MCF 10A (cell line): ENCODE data around the gene FGGY. TPM values are rescaled to one million over a fixed set of nuclear protein-coding genes. Genes with fewer than 3 reads are reported as not detected.
A peak's percentile ranks its signal among the peaks of the same experiment; 100 is the strongest.

Source experiments
- BruUV-seq: library from RNA; stranded (reverse); fragments of 400-500 nt; replicated peaks from 2 replicates; lab custom pipeline; 2021; lab: Mats Ljungman, UMichigan
- CTCF ChIA-PET: fragments of 300-600 bp; sonication (Branson Sonifier 250); formaldehyde crosslinking; extraction: SDS; loops from one replicate; lab custom pipeline; 2021; ENCODE audit warnings: antibody characterized with exemption, inconsistent platforms; lab: Yijun Ruan, JAX
- POLR2A ChIA-PET: fragments of 300-600, 350-650 bp; sonication (Branson Sonifier 250); formaldehyde crosslinking; extraction: SDS; loops from one replicate; lab custom pipeline; 2020; ENCODE audit warnings: antibody characterized with exemption, inconsistent platforms; lab: Yijun Ruan, JAX
- DNase-seq: peaks from one replicate; pipeline ENCODE4 v3.0.0-alpha.2; 2018; ENCODE audit not compliant: unreplicated experiment
- H3K27ac Mint-ChIP-seq: one replicate; pipeline ENCODE4 v1.8.0; 2022; ENCODE audit warnings: mild to moderate bottlenecking, low read depth, mixed read lengths; ENCODE audit not compliant: unreplicated experiment
- H3K27me3 Mint-ChIP-seq: one replicate; pipeline ENCODE4 v1.8.0; 2022; ENCODE audit warnings: mixed read lengths; ENCODE audit not compliant: insufficient read depth, unreplicated experiment
- H3K36me3 Mint-ChIP-seq: one replicate; pipeline ENCODE4 v1.8.0; 2022; ENCODE audit warnings: mild to moderate bottlenecking, moderate library complexity, mixed read lengths; ENCODE audit not compliant: insufficient read depth, unreplicated experiment
- H3K4me1 Mint-ChIP-seq: one replicate; pipeline ENCODE4 v1.8.0; 2022; ENCODE audit warnings: mixed read lengths; ENCODE audit not compliant: insufficient read depth, unreplicated experiment
- H3K4me3 Mint-ChIP-seq: one replicate; pipeline ENCODE4 v1.8.0; 2022; ENCODE audit warnings: mild to moderate bottlenecking, moderate library complexity, mixed read lengths; ENCODE audit not compliant: unreplicated experiment
- H3K9me3 Mint-ChIP-seq: one replicate; pipeline ENCODE4 v1.8.0; 2022; ENCODE audit warnings: mixed read lengths; ENCODE audit not compliant: unreplicated experiment
- intact Hi-C: fragments of 100-400 bp; cut with micrococcal nuclease; formaldehyde crosslinking; loops from 2 replicates; pipeline ENCODE4 v1.14.1; 2022
- total RNA-seq: library from RNA; stranded (reverse); gene quantifications from 2 replicates; pipeline ENCODE4 v1.2.3, GENCODE V29; 2022
- TF ChIP-seq, protein P1 (sequence below): fragments of 200-600 bp; IDR thresholded peaks from one replicate; pipeline ENCODE4 v1.8.0; 2022; ENCODE audit warnings: antibody characterized with exemption, mild to moderate bottlenecking; ENCODE audit not compliant: unreplicated experiment

FGGY gene
- total RNA-seq, 1 experiment from 2014 or later = 10.6 TPM

DNA sequence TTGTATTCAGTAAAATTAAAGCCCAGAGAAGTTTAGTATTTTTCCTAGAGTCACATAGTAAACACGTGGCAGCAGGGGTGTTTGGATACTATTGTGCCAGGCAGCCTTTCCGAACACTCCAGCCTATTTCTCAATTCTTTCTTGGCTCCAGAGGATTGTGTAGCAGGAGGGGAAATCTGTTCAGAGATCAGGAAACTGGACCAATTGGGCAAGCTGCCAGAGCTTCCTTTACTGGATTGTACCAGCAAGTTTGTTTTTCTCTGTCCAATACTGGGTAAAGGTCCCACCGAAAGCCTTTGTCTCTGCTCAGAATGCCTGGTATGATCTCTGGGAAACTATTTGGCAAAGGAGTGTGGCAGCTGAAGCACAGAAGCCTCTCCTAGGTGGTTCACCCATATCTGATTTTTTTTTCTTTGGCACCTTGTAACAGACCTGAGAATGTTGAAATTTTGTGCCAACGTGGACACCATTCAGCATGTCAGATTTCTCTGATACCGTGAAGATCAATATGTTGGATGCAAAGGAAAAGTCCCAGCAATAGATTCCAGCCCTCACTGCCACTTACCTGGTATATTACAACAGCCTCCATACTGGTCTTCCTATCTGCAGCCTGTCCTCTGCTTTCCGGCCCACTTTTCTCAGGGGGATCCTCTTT, 126.2 kb downstream of the FGGY start:
- ChIA-PET POLR2A (interaction anchor here (0.6 to 1.5 kb wide), 8 partner anchors 9 to 281 kb away, joined by 3 to 4 read pairs (median 3); no protein-coding TSS in a partner anchor), CTCF (interaction anchor here (0.6 kb wide), 1 partner anchor 276 kb away, joined by 3 read pairs; no protein-coding TSS in a partner anchor)
- peak overlapping the region; percentile 59 for H3K27ac Mint-ChIP-seq
- TF ChIP-seq, protein P1, sequence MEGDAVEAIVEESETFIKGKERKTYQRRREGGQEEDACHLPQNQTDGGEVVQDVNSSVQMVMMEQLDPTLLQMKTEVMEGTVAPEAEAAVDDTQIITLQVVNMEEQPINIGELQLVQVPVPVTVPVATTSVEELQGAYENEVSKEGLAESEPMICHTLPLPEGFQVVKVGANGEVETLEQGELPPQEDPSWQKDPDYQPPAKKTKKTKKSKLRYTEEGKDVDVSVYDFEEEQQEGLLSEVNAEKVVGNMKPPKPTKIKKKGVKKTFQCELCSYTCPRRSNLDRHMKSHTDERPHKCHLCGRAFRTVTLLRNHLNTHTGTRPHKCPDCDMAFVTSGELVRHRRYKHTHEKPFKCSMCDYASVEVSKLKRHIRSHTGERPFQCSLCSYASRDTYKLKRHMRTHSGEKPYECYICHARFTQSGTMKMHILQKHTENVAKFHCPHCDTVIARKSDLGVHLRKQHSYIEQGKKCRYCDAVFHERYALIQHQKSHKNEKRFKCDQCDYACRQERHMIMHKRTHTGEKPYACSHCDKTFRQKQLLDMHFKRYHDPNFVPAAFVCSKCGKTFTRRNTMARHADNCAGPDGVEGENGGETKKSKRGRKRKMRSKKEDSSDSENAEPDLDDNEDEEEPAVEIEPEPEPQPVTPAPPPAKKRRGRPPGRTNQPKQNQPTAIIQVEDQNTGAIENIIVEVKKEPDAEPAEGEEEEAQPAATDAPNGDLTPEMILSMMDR = no peak
- H3K36me3 Mint-ChIP-seq = no peaks in the 10 kb centered on the region
- peaks cover 5% of the 10 kb centered on the region for H3K9me3 Mint-ChIP-seq
- intact Hi-C loops = no loop called here
- H3K4me3 Mint-ChIP-seq = no peak overlapping the region
- no TSS peak for BruUV-seq
- peak; percentile 85 for DNase-seq
- peaks cover 26% of the 10 kb centered on the region for H3K4me1 Mint-ChIP-seq
- no peaks in the 10 kb centered on the region for H3K27me3 Mint-ChIP-seq

DNA sequence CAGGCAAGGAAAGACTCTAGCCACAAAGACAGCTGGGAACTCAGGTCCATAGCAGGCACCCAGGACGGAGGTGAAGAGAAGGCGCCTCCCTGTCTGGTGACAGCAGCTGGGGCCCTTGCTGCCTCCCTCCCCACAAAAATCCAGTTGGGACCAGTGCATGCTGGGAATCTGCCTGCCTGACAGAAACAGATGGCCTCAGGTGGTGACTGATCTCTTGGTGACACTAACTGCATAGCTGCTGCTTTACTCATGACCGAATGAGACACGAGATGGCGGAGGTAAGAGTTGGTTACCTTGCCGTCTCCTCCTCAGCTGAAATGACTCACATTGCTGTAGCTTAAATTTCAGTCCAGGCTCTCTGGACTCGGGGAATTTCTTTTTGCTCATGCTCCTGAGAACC, 130.3 kb downstream of the FGGY start:
- H3K27me3 Mint-ChIP-seq = no peaks in the 10 kb centered on the region
- H3K4me1 Mint-ChIP-seq = peaks cover 38% of the 10 kb centered on the region
- peak overlapping the region; percentile 35 for H3K4me3 Mint-ChIP-seq
- H3K27ac Mint-ChIP-seq = peak overlapping the region; percentile 71
- DNase-seq = peak; percentile 70
- ChIA-PET POLR2A (interaction anchor here (0.5 to 5.5 kb wide), 16 partner anchors 18 to 675 kb away, joined by 3 to 39 read pairs (median 4); no protein-coding TSS in a partner anchor), CTCF (interaction anchor here (0.6 to 1.4 kb wide), 6 partner anchors 15 to 248 kb away, joined by 3 to 6 read pairs (median 3); no protein-coding TSS in a partner anchor)
- H3K36me3 Mint-ChIP-seq = no peaks in the 10 kb centered on the region
- TF ChIP-seq, protein P1 = no peak
- BruUV-seq = no TSS peak
- intact Hi-C loops = loop anchor here (5.0 kb wide), 2 partner anchors 130 to 645 kb away; partner anchors contain the start of genes FGGY and JUN
- no peaks in the 10 kb centered on the region for H3K9me3 Mint-ChIP-seq

DNA sequence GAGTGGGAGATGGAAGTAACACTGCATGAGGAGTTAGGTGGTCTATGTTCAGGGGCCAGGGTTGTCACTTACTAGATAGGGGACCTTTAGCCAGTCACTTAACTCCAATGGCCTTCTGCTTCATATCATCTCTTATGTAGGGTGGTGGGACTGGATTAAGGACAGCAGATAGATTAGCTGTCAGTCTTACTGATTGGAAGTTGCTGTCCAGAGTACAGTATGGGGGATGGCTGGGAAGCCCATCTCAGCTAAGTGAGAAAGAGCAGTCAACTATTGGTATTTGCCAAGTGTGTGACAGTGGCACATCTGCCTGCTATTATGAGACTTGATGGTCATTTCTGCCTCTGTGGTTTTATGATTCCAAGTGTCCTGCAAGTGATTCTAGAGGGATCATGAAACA, 130.9 kb downstream of the FGGY start:
- intact Hi-C loops = loop anchor here (5.0 kb wide), 2 partner anchors 130 to 645 kb away; partner anchors contain the start of genes FGGY and JUN
- H3K4me3 Mint-ChIP-seq = no peak overlapping the region
- POLR2A ChIA-PET = interaction anchor here (0.5 to 5.5 kb wide), 13 partner anchors 17 to 675 kb away, joined by 3 to 39 read pairs (median 4); no protein-coding TSS in a partner anchor
- no peak for DNase-seq
- H3K27ac Mint-ChIP-seq = peak overlapping the region; percentile 71
- H3K9me3 Mint-ChIP-seq = no peaks in the 10 kb centered on the region
- TF ChIP-seq, protein P1 = no peak
- no TSS peak for BruUV-seq
- peaks cover 42% of the 10 kb centered on the region for H3K4me1 Mint-ChIP-seq
- H3K27me3 Mint-ChIP-seq = no peaks in the 10 kb centered on the region
- CTCF ChIA-PET = interaction anchor here (0.5 to 1.4 kb wide), 4 partner anchors 60 to 247 kb away, joined by 3 to 4 read pairs (median 4); no protein-coding TSS in a partner anchor
- H3K36me3 Mint-ChIP-seq = no peaks in the 10 kb centered on the region

DNA sequence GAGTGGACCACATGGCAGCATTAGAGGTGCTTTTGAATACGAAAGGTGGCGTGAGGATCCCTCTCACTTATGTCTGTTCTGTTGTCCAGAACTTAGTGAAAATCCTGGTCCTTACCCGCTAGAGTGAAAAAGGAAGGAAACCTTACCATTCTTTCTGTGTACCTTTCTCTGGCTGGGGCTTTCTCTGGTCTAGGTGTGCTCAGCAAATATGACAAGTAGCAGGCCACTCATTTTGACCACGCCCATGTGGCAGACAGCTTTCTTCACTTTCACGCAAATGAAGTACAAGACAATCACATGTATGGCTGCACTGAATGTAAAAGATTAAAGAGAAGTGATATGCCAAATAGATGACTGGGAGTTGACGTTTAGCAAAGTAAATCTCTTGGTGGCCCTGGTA, 131.9 kb downstream of the FGGY start:
- CTCF ChIA-PET = interaction anchor here (0.6 kb wide), 1 partner anchor 641 kb away, joined by 4 read pairs; no protein-coding TSS in a partner anchor
- no peak for DNase-seq
- TF ChIP-seq, protein P1 = no peak
- POLR2A ChIA-PET = interaction anchor here (0.9 to 5.5 kb wide), 3 partner anchors 11 to 270 kb away, joined by 3 to 39 read pairs (median 3); no protein-coding TSS in a partner anchor
- no peak overlapping the region for H3K27ac Mint-ChIP-seq
- H3K9me3 Mint-ChIP-seq = no peaks in the 10 kb centered on the region
- H3K36me3 Mint-ChIP-seq = no peaks in the 10 kb centered on the region
- peaks cover 33% of the 10 kb centered on the region for H3K4me1 Mint-ChIP-seq
- intact Hi-C loops = loop anchor here (5.0 kb wide), 2 partner anchors 132 to 647 kb away; partner anchors contain the start of genes FGGY and JUN
- H3K27me3 Mint-ChIP-seq = no peaks in the 10 kb centered on the region
- no TSS peak for BruUV-seq
- H3K4me3 Mint-ChIP-seq = no peak overlapping the region
